T-helper 1 cell treated with Interleukin-12 subunit alpha and Interleukin-12 subunit beta and Interleukin-4 antibody, amounts not matched to agents 30 ng/mL and 1 ng/mL, for 36 hours (primary cell): ENCODE results near the gene NOL4L. TPM values are rescaled to one million over a fixed set of nuclear protein-coding genes. Genes with fewer than 3 reads are reported as not detected.

Source experiments
- intact Hi-C: fragments of 100-400 bp; cut with micrococcal nuclease; formaldehyde crosslinking; loops from one replicate; pipeline ENCODE4 v1.15.1; 2024
- total RNA-seq: library from RNA; stranded (reverse); gene quantifications from 2 replicates; pipeline ENCODE4 v1.2.3, GENCODE V29; 2022

Gene NOL4L
- total RNA-seq, 1 donor from 2014 or later = 26.0 TPM

DNA sequence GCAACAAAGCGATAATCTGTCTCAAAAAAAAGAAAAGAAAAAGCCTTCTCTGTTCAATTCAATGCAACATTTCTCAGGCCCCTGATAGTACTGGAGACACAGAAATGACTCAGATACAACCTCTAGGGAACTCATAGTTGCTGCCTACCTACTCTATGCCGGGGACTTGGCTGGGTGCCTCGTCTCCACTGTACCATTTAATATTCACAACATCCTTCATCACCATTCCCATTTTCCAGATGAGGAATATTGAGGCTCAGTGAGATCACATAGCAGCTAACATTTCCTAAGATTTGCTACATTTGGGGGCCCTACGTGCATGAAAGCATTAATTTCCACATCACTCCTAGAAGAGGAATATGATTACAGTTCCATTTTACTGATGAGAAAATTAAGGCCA is 7.5 kb downstream of the NOL4L start:
- intact Hi-C loops = no loop called here

- intact Hi-C loops = no loop called here
Measured at GRCh38 chr20:32577023-32577422, 8.1 kb downstream of the NOL4L start.

- intact Hi-C loops = no loop called here
Measured at GRCh38 chr20:32576560-32576959, 8.6 kb downstream of the NOL4L start.

DNA sequence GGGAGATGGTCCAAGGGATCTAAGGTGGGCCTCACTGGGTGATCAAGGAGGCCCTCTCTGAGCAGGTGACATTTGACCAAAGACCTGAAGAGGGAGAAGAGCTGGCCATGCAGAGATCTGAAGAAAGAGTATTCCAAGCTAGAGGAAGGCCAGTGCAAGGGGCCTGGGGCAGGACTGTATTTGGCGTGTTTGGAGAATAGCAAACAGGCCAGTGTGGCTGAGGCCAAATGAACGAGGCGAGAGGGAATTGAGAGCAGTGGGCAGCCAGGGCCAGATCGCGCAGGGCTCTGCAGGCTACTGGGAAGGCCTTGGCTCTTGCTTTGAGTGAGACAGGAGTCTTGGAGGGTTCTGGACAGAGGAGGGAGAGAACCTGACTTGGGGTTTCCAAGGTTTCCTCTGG is 9.3 kb downstream of the NOL4L start:
- intact Hi-C loops = no loop called here

GRCh38 chr20:32575227-32575581 is 9.9 kb downstream of the NOL4L start:
- intact Hi-C loops = no loop called here

DNA sequence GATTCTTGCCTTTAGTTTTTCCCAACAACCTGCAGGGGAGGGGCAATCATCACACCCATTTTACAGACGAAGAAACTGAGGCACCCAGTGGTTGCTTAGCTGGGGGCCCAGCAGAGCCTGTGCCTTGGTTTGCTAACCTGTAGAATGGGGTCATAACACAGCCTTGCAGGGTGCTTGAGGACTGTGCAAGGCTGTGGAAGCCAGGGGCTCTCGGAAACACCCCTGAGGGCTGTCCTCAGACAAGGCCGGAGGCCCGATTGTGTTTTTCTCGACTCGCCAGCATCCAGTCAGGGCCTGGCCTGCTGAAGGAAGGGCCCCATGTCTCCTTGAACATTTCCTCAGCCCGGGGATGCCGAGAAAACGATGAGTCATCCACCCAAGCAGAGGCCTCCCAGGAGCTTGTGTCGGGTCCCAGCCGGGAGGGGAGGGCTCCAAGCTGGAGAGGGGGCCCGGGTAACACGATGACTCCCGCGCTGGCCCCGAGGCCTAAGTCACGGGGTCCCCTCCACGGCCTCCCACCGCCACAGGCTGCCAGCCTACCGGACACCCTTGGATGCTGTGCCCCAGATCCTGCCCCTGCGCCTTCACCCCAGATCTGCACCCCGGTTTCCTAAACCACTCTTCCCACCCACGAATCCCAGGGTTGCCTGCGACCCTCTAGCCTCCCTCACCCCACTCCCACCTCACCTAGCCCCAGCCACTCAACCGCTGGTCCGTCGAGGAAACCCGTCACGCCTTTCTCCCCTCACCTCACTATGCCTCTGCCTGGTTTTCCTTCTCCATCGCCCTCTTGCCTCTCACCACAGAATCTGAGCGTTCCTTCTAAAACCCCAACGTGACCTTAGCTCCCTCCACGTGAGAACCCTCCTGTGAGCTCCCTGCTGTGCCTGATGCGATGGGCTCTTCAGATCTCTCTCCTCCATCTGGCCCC is 10.6 kb downstream of the NOL4L start:
- intact Hi-C loops = no loop called here

GRCh38 chr20:32573167-32573851 is 11.8 kb downstream of the NOL4L start:
- intact Hi-C loops = no loop called here

- intact Hi-C loops = no loop called here
Measured at GRCh38 chr20:32572271-32572968, 12.7 kb downstream of the NOL4L start.

DNA sequence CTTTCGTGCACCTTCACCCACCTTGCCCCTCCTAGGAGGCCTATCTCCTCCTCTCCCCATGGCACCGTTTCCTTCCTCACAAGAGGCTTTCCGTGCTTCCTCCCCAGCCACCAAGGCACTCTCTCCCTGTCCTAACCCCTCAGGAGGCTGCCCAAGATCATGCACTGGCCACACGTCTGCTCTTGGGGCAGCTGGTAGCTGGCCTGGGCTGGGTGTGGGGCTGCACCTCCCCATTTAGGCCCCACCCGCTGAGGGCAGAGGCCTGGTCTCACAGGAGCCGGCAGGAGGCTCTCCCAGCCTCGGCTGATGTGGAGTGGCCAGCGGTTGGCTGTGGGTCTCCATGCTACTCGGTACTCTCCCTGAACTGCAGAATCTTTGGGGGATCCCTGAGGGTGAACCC is 13.6 kb downstream of the NOL4L start:
- intact Hi-C loops = no loop called here

GRCh38 chr20:32570401-32571190 is 14.5 kb downstream of the NOL4L start:
- intact Hi-C loops = no loop called here

DNA sequence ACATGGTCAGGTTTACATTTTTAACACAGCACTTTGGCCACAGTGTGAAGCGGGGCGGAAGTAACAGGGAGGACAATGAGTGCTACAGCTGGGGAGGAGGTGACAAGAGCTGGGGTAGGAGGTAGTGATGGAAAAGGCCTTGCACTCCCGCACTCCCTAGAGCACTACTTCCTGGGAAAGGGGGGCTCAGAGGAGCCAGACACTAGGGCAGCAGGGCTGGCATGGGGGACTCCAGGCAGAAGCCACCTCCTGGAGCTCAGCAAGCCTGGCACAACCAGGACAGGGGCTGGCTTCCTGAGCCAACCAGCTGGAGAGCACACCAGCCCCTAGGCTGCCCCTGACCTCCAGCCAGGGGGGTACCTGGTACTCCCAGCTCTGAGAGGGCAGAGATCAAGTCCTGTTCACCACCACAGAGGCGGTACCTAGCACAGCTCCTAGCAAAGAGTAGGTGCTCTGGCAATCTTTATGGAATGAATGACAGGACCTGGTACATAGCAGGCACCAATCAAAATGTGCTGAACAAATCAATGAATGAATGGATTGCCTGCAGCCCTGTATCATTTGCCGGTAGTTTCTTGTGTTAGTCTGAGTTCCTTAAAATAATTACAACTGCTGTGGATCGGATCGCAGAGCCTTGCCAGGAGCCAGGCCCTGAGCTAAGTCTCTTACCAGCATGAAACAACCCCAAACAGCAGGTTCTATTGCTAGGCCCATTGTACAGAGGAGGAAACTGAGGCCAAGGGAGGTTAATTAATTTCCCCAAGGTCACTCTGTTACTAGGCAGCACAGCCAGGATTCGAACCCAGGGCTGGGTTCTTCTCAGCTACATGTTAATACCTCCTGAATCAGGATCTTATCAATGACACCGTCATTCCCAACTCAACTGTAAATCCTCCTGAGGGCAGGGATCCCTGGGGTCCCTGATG is 15.5 kb downstream of the NOL4L start:
- intact Hi-C loops = no loop called here

GRCh38 chr20:32569018-32569379 is 16.1 kb downstream of the NOL4L start:
- intact Hi-C loops = no loop called here

DNA sequence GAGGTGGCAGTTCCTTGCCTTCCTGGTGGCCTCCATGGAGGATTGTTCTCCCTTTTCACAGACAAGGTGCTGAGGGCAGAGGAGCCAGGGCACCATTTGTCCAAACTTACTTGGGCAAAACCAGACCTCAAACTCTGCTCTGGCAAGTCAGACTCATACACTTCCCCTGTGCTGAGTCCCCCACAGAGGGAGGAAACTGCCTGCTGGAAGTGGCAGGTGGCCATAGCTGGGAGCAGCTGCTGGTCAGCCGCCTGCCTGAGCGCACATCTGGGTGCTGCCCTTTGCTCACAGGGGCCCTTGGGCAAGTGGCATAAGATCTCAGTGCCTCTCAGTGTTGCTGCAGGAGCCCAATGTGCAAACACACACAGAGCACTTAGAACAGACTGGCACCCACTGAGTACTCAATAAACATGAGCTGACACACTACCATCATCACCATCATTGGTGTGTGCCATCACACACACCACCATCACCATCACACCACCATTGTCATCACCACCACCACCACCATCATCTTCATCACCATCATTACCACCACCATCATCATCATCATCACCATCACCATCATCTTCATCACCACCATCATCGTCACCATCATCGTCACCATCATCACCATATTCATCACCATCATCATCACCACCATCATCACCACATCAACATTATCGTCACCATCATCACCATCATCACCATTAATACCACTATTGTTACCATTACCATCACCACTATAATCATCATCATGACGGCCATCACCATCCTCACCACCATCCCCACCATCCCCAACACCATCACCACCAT is 17.6 kb downstream of the NOL4L start:
- intact Hi-C loops = no loop called here

DNA sequence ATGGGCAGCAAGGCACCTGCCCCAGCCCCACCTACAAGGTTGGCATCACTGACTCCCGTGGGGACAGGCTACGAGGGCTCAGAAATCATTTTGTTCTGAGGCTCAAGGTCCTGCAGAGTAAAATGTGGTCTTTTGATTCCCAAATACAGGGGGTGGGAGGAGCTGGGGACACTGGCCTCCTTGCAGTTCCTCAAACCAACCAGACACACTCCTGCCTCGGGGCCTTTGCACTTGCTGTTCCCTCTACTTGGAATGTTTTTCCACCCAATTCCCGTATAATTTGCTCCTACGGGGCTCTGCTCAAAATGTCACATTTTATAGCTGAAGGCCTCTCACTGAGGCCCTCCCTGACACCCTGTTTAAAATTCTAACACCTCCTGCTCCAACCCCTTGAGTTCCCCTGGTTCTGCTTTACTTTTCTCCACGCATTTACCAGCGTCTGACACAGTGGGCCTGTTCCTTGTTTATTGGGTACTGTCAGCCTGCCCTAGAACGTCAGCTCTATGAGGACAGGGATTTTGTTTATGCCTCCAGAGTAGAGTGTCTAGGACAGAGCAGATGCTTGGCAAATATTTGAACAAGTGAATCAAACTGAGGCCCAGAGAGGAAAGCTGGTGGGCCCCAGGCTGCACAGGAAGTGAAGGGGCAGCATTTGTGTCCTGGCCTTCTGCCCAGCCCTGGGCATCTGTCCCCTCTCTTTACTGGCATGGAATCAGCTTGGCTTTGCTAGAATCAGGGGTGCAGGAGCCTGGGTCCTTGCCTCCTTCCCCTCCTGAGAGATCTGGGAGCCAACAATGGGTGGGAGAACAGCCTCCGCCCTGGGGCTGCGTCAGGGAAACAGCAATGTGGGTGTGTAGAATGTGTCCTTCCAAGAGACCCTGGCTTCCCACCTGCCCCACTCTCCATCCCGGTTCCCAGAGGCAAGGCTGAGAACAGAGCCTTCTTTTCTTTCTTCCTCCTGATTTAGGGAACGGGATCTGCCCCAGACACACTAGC is 18.5 kb downstream of the NOL4L start:
- intact Hi-C loops = no loop called here

DNA sequence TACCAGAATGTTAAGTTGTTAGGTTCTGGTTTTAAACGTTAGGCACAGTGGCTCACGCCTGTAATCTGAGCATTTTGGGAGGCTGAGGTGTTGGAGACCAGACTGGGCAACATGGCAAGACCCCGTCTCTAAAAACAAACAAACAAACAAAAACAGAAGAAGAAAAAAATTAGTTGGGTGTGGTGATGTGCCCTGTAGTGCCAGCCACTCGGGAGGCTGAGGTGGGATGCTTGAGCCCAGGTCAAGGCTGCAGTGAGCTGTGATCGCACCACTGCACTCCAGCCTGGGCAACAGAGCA is 19.4 kb downstream of the NOL4L start:
- intact Hi-C loops = no loop called here

GRCh38 chr20:32564921-32565734 is 20.0 kb downstream of the NOL4L start:
- intact Hi-C loops = no loop called here

DNA sequence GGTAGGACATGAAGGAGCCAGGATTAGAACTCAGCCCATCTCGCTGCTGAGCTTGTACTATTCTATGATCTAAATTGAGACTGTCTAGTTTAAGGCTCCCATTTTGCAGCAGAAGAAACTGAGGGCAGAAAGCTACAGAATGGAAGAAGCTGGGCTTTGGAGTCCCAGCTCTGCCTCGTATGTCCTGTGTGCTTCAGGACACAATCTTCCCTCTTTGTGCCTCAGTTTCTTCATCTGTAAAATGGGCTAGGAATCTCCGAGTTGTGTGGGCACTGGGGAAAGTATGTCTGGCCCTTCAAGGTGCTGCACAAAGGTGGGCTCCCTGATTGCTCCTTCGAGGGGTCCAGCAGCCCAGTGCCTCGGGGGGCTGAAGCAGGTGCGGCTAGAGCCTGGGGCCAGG is 20.7 kb downstream of the NOL4L start:
- intact Hi-C loops = no loop called here
